GM11168 (cell line): Measurements from ENCODE around the gene RGS6.

ENCODE experiments used
- in situ Hi-C: fragments of 300-500 bp; cut with MboI; formaldehyde crosslinking; loops from one replicate; pipeline ENCODE4 v1.12.0; 2022; ENCODE audit warnings: low sequenced_read_pairs; ENCODE audit not compliant: unreplicated experiment

The RGS6 gene

GRCh38 chr14:72532686-72533454, 600.6 kb downstream of the RGS6 start:
- in situ Hi-C loops: no loop called here

- in situ Hi-C loops: no loop called here
Measured at GRCh38 chr14:72535485-72535884, 603.3 kb downstream of the RGS6 start.

DNA sequence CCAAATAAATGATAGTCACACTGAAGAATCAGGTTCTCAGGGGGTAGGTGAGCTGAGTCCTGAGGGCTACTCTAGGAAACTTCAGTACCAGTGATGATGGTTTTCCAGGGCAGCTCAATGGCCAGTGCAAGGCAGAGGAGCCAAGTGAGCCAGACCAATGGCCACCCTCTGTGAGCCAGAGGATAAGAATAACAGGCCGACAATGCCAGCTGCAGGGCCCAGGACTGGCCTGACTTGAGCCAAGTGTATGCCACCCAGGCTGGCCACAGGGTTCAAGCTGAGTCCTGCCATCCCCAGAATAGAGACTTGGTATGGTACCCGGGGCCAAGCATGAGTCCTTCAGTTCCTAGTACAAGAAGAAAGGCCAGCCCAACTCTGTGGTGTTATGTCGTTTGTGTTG, 606.2 kb downstream of the RGS6 start:
- in situ Hi-C loops: no loop called here

DNA sequence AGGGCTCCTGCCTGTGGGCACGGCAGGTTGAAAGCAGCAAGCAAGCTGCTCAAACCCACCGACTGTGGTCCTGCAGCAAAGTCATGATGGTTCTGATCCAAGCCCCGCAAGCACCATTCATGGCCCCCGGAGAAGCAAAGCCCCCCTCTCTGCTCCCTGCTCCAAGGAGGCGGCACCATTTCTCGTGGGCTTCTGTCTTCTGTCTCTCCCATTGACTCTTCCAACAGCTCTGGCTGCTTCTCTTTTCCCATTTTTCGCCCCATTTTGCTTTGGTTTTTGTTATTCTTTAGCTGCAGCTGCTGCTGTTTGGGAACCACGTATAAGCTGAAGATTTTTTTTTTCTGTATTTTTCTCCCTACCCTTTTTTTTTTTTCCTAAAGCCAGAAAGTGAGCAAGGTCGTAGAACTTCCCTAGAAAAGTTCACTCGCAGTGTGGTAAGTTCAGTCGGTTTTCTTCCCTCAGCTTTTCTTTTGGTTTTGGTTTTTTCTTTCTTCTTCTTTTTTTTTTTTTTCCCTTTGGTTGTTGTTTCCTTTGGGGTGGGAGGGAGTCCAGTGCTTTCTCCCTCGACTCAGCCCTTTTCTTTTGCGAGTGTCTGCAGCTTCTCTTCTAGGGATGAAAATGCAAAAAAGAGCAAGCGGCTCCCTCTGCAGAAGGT, 607.6 kb downstream of the RGS6 start:
- in situ Hi-C loops: no loop called here

DNA sequence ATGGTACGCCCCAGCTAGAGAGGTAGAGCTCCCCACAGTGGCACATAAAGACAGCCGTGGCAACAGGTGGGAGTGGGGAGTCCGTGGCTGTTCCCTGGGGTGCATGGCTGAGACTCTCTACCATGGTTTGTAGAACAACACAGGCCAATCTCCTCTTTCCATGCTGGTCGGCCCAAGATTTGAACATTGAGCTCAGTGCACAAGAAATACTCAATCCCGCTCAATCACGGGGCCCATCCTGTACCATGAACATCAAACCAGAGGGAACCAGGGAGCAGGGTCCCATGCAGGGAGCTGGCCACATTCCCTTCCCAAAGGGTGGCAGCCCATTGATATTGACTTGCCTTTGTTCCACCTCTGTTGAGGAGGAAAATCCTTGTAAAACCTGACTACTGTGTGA, 608.6 kb downstream of the RGS6 start:
- in situ Hi-C loops: no loop called here

DNA sequence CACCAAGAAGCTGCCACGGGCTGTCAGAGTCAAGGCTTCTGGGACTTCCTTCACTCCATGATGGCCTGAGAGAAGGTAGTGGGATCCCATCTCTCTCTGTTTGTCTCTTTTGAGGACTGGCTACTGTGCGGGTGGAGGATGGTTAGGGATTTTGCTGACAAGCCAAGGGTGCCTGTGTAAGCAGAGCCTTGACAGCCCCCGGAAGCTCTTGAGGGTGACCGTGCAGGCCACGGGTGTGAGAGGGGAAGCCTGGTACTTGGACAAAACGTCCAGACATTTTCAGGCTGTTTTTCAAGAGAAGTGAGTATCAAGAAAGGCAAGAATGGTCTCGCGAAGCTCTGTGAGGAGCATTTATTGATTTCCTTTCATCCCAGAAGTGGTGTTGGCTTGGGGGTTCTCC, 609.3 kb downstream of the RGS6 start:
- in situ Hi-C loops: no loop called here

GRCh38 chr14:72543341-72543740, 611.1 kb downstream of the RGS6 start:
- in situ Hi-C loops: no loop called here

- in situ Hi-C loops: no loop called here
Measured at GRCh38 chr14:72544615-72545387, 612.6 kb downstream of the RGS6 start.

DNA sequence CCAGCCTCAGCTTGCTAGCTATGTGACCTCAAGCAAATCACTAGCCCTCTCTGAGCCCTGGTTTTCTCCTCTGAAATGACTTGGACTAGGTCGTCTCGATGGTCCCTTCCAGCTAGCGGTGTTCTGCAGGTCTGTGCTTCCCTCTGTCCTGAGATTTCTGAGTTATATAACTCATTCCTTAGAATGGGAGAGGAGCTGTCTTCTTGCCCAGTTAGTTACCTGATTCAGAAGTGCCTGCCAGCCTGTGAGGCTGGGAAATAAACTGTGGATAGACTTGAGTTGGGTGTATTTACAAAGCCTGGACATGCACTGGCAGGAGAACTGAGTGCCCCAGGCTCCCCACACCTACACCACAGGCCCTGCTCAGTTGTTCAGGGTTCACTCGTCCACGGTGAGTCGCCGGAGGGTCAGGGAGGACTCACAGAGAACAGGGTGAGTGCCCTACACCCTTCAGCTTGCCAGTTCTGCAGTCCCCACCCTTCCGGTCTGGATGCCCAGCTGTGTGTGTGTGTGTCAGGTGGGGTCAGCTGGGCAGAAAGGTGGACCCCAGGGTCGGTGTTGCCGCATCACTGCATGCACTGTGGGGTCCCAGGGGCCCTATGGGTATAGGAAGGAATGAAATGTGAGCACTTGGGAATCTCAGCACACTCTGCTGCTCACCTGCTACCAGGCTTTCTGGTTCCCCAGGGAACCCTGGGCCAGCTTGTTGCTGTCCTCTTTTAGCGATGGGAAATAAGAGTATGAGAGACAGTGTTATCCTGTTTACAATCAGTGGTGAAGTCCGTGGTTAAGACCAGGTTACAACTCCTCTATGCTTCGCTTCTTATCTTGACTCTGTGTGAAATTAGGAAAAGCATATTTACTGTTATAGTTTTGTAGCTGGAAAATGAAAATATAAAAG, 613.4 kb downstream of the RGS6 start:
- in situ Hi-C loops: no loop called here

DNA sequence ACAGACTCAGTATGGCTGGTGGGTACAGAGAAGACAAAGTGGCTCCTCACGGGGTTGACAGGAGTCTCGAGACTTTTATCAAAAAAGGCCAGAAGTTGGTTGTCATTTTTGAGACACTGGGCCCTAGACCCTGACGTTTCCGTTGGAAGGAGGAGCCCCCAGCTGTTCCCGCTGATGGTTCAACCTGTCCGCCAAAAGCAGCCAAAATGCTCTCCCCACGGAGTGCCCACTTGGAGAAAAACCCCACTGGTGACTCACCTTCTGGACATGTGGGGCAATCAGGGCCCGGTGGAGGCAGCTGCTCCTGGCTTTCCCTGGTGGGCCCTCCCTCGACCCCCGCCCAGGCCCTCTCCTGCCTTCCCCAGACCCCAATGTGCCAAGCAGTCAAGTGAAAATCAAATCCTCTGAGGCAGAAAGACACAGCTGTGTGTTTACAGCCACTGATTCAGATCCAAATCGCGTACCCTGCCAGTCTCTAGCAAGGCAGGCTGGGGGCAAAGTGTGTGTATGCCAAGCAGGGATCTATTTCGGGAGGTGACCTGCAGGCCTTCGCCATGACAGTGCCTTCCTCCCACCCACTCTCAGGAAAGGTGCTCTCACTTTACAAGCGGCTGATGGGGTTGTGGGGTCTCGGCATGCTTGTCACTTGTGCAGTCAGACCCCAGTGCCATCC, 614.3 kb downstream of the RGS6 start:
- in situ Hi-C loops: no loop called here

DNA sequence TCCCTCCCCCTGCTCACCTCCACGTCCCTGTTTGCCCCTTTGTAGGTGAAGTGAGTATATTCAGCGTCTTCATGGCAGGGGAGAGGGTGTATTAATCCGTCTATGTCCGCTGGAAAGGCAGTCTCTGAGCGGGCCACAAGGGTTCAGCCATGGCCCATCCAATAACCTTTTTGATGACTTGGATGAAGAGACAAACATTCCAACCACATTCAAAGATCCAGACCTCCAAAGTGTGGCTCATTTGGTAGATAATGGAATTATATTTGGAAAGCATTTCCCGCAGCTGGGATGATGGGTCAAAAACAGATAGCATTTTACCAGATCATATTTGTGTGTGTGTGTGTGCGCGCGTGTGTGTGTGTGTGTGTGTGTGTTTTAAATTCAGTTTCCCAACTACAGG, 615.8 kb downstream of the RGS6 start:
- in situ Hi-C loops: no loop called here

DNA sequence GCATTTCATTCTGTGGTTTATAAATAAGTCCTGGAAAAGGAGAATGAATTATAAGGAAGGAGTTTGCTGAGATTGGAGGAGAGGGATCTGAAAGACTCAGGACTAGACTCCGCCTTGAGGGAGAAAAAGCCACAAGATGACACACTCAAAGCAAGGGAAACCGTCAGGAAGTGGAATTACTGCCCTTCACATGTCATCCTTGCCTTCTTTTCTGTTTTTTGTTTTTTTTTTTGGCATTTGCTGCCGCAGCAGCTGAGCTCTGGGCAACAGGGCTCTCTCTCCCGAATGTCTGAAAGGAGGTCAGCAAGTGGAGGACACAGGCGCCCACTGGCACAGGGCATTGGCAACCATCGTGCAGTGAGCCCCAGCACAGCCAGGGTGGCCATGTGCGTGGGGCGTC, 616.8 kb downstream of the RGS6 start:
- in situ Hi-C loops: no loop called here

GRCh38 chr14:72549854-72550253, 617.6 kb downstream of the RGS6 start:
- in situ Hi-C loops: no loop called here

GRCh38 chr14:72550513-72550912, 618.3 kb downstream of the RGS6 start:
- in situ Hi-C loops: no loop called here

DNA sequence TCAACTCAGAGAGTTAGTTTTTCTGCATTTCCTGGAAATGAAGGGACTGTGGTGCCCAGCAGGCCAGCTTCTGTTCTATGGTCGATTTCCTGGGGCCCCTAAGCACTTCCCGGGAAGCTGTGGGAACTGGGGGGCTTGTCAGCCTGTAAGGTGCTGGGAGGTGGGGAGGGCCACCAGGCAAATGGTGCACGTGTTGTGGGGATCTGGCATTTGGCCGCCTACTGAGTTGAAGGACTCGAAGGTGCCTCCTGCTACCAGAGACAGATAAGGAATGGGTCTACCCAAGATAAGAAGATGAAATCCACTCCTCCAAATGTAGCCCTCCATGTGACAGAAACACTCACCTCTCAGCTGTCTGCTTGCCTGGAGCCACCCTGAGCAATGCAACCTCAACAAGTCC, 620.0 kb downstream of the RGS6 start:
- in situ Hi-C loops: no loop called here

- in situ Hi-C loops: no loop called here
Measured at GRCh38 chr14:72553161-72553560, 620.9 kb downstream of the RGS6 start.

DNA sequence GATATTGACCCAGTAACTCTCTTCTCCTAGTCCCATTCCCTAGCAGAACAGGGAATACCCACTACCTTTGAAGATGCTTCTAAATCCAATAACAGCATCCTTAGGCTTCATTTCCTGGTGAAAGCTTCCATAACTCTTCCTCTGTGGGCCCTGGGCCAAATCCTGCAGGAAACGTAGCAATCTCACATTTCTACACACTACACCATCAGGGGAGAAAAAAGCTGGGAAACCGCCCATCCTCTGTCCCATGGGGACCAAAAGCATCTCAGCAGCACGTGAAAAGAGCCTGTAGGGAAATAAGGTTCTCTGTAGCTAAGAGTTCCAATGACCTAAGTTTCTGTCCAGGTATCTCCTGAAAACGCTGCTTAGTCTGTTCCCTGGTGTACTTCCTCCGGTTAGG, 621.4 kb downstream of the RGS6 start:
- in situ Hi-C loops: no loop called here

DNA sequence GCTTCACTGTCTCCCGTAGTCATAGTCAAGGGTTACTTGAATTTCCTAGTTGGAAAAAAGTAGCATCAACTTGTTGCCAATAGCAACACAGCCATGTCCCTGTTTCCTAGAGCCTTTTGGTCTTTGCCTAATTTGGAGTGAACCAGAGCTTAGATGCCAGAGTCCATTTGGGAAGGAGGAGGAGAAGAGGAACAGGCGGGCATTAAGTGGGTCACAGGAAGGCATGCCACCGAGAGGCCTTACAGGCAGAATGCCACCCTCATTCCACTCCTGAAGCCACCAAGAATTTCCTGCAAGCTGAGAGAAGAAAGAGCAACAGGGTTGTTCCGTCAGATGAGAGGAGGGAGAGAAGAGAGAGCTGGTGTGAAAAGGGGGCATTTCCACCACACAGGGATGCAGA, 622.2 kb downstream of the RGS6 start:
- in situ Hi-C loops: no loop called here

DNA sequence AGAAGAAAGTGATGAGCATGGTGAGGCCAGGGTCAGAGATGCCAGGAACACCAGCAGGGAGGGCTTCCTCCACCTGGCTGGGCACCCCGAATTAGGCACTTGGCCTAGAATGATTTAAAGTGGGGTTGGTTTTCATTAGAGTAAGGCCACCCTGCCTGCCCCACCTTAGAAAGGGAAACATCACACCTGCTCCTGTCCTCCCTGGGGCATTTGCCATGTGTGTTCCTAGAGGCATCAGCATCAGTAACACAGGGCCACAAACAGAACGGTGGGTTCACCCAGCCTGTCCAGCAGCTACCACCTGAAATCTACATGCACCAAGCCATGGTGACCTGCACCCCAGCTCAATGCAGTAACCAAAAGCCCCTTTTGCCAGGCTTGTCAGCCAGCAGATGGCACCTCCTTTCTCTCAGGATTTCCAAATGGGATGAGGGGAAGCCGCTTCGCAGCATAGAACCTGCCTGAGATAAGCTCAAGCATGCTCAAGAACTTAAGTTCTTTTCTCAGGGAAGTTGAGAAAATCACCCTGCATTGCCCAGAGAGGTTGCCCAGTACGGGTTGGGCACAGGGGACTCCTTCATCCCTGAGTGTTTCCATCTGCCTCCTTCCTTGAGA, 622.9 kb downstream of the RGS6 start:
- in situ Hi-C loops: no loop called here
